Activated gamma-delta T cell (primary cell): ENCODE data around the gene KRTAP12-4.
"Not testable (repeated sequence)": the region's sequence is repeated elsewhere in the genome, so short reads cannot be mapped to it uniquely, and the experiment has no call there.

Experiments
- DNase-seq: peaks from one replicate; lab custom pipeline; 2025; lab: John Stamatoyannopoulos, UW

The KRTAP12-4 gene

GRCh38 chr21:44686843-44687561 lies 32.5 kb upstream of the KRTAP12-4 start:
- DNase-seq: no peak

GRCh38 chr21:44686000-44686781 lies 31.7 kb upstream of the KRTAP12-4 start:
- DNase-seq: no peak

GRCh38 chr21:44685050-44685449 lies 30.6 kb upstream of the KRTAP12-4 start:
- DNase-seq: not testable (repeated sequence)

GRCh38 chr21:44684483-44684882 lies 30.0 kb upstream of the KRTAP12-4 start:
- DNase-seq: no peak

- no peak for DNase-seq
Measured at GRCh38 chr21:44684077-44684476, 29.6 kb upstream of the KRTAP12-4 start.

- DNase-seq: no peak
Measured at GRCh38 chr21:44682580-44683151, 28.2 kb upstream of the KRTAP12-4 start.

GRCh38 chr21:44681861-44682579 lies 27.6 kb upstream of the KRTAP12-4 start, which contains the start of gene KRTAP12-1:
KRTAP12-1 (minus strand) TSS chr21:44682163; CDS start chr21:44682123, 40 bp downstream.
- DNase-seq: no peak

- DNase-seq: no peak
Measured at GRCh38 chr21:44681152-44681551, 26.7 kb upstream of the KRTAP12-4 start.

- DNase-seq: no peak
Measured at GRCh38 chr21:44677881-44678280, 23.4 kb upstream of the KRTAP12-4 start.

GRCh38 chr21:44671911-44672310 lies 17.5 kb upstream of the KRTAP12-4 start:
- no peak for DNase-seq

GRCh38 chr21:44670642-44671432 lies 16.4 kb upstream of the KRTAP12-4 start:
- no peak for DNase-seq

GRCh38 chr21:44667612-44668011 lies 13.2 kb upstream of the KRTAP12-4 start:
- DNase-seq: no peak

GRCh38 chr21:44666401-44667320 lies 12.2 kb upstream of the KRTAP12-4 start, which contains the start of gene KRTAP12-2:
KRTAP12-2 (minus strand) TSS chr21:44666927; CDS start chr21:44666886, 41 bp downstream.
- no peak for DNase-seq

- DNase-seq: no peak
Measured at GRCh38 chr21:44664691-44665090, 10.2 kb upstream of the KRTAP12-4 start.

GRCh38 chr21:44661567-44661966 lies 7.1 kb upstream of the KRTAP12-4 start:
- DNase-seq: not testable (repeated sequence)

GRCh38 chr21:44658913-44659595 lies 4.6 kb upstream of the KRTAP12-4 start:
- no peak for DNase-seq

GRCh38 chr21:44658541-44658910 lies 4.1 kb upstream of the KRTAP12-4 start:
- DNase-seq: no peak

- DNase-seq: peak; percentile 56
Measured at GRCh38 chr21:44657635-44658540, 3.4 kb upstream of the KRTAP12-4 start, which contains the start of gene KRTAP12-3. KRTAP12-3 (plus strand) TSS chr21:44657932; CDS start chr21:44657980, 48 bp downstream.
